GM23338 (cell line): ENCODE results near the gene PRELID1. TPM values are rescaled to one million over a fixed set of nuclear protein-coding genes. Genes with fewer than 3 reads are reported as not detected.

Experiments used
- ATAC-seq: fragments of 200-7000 bp; cut with Tn5 transposase; 3 replicates; pipeline ENCODE4 v1.9.1; 2020
- DNase-seq: peaks from one replicate; pipeline ENCODE4 v3.0.0-alpha.2; 2015; ENCODE audit warnings: low spot score
- H2AFZ ChIP-seq: fragments of 200-600 bp; sonication (generic); 2 replicates; pipeline ENCODE4 v1.8.0; 2016; ENCODE audit warnings: antibody characterized with exemption, mild to moderate bottlenecking, moderate library complexity
- H3F3A ChIP-seq: fragments of 200-600 bp; sonication (generic); replicated peaks from 2 replicates; pipeline ENCODE4 v1.8.0; 2017; ENCODE audit warnings: antibody characterized with exemption, mixed run types, low read depth
- H3K27ac ChIP-seq: fragments of 200-600 bp; sonication (generic); 2 replicates; pipeline ENCODE4 v1.6.1; 2016; ENCODE audit warnings: low read depth
- H3K27me3 ChIP-seq: fragments of 200-600 bp; sonication (generic); 2 replicates; pipeline ENCODE4 v1.8.0; 2016; ENCODE audit warnings: mild to moderate bottlenecking, mixed run types, moderate library complexity; ENCODE audit not compliant: insufficient read depth
- H3K36me3 ChIP-seq: fragments of 200-600 bp; sonication (generic); 2 replicates; pipeline ENCODE4 v1.8.0; 2016; ENCODE audit warnings: mild to moderate bottlenecking; ENCODE audit not compliant: insufficient read depth
- H3K4me1 ChIP-seq: fragments of 200-600 bp; sonication (generic); 2 replicates; pipeline ENCODE4 v1.8.0; 2016; ENCODE audit warnings: mild to moderate bottlenecking, moderate library complexity; ENCODE audit not compliant: insufficient read depth
- H3K4me2 ChIP-seq: fragments of 200-600 bp; sonication (generic); 2 replicates; pipeline ENCODE4 v1.7.1; 2017; ENCODE audit warnings: mixed run types
- H3K4me3 ChIP-seq: fragments of 200-600 bp; sonication (generic); 2 replicates; pipeline ENCODE4 v1.6.1; 2016; ENCODE audit warnings: mixed run types
- H3K79me2 ChIP-seq: fragments of 200-600 bp; sonication (generic); replicated peaks from 2 replicates; pipeline ENCODE4 v1.8.0; 2017; ENCODE audit warnings: mild to moderate bottlenecking; ENCODE audit not compliant: insufficient read depth
- H3K9me2 ChIP-seq: fragments of 200-600 bp; sonication (generic); 2 replicates; pipeline ENCODE4 v1.8.0; 2017; ENCODE audit not compliant: insufficient read depth
- H4K20me1 ChIP-seq: fragments of 200-600 bp; sonication (generic); replicated peaks from 2 replicates; pipeline ENCODE4 v1.8.0; 2017; ENCODE audit warnings: mild to moderate bottlenecking; ENCODE audit not compliant: insufficient read depth
- H3K27ac Mint-ChIP-seq: 2 replicates; pipeline ENCODE4 v1.8.0; 2020; ENCODE audit warnings: inconsistent platforms, mild to moderate bottlenecking, moderate library complexity, mixed read lengths
- H3K27me3 Mint-ChIP-seq: 3 replicates; pipeline ENCODE4 v1.8.0; 2022; ENCODE audit warnings: low read depth, mild to moderate bottlenecking, moderate library complexity, mixed read lengths, inconsistent platforms; ENCODE audit not compliant: insufficient read depth, poor library complexity
- H3K36me3 Mint-ChIP-seq: 3 replicates; pipeline ENCODE4 v1.8.0; 2021; ENCODE audit warnings: low read depth, mild to moderate bottlenecking, inconsistent platforms, moderate library complexity, mixed read lengths
- H3K4me1 Mint-ChIP-seq: 3 replicates; pipeline ENCODE4 v1.8.0; 2020; ENCODE audit warnings: mild to moderate bottlenecking, inconsistent platforms, mixed read lengths
- H3K4me3 Mint-ChIP-seq: 3 replicates; pipeline ENCODE4 v1.8.0; 2021; ENCODE audit warnings: moderate library complexity, mild to moderate bottlenecking, inconsistent platforms, mixed read lengths
- H3K9me3 Mint-ChIP-seq: 3 replicates; pipeline ENCODE4 v1.8.0; 2020; ENCODE audit warnings: moderate library complexity, mild to moderate bottlenecking, inconsistent platforms, mixed read lengths
- CTCF ChIP-seq, 2 experiments: fragments of 200-600 bp in 1 of 2; sonication (generic) in 1 of 2; conservative IDR thresholded peaks; 2 replicates each; pipeline versions ENCODE4 v1.5.1 to v1.6.1; 2016 to 2017; ENCODE audit warnings: antibody characterized with exemption in 2 of 2, low read depth in 2 of 2, mild to moderate bottlenecking in 2 of 2, moderate library complexity in 1 of 2
- EZH2 ChIP-seq: fragments of 200-600 bp; sonication (generic); IDR thresholded peaks from one replicate; pipeline ENCODE4 v1.8.0; 2017; ENCODE audit warnings: antibody characterized with exemption, mild to moderate bottlenecking, low read depth; ENCODE audit not compliant: unreplicated experiment
- EZH2phosphoT487 ChIP-seq: fragments of 200-600 bp; sonication (generic); IDR thresholded peaks from one replicate; pipeline ENCODE4 v1.8.1; 2018; ENCODE audit warnings: antibody characterized with exemption; ENCODE audit not compliant: unreplicated experiment
- JUNB ChIP-seq: IDR thresholded peaks from one replicate; pipeline ENCODE4 v1.6.1; 2016; ENCODE audit warnings: antibody characterized with exemption; ENCODE audit not compliant: unreplicated experiment
- NANOG ChIP-seq: IDR thresholded peaks from 2 replicates; pipeline ENCODE4 v1.6.1; 2016; ENCODE audit warnings: antibody characterized with exemption, borderline replicate concordance
- REST ChIP-seq: IDR thresholded peaks from one replicate; pipeline ENCODE4 v1.6.1; 2018; ENCODE audit warnings: antibody characterized with exemption; ENCODE audit not compliant: unreplicated experiment
- STAT1 ChIP-seq: IDR thresholded peaks from one replicate; pipeline ENCODE4 v1.6.1; 2016; ENCODE audit warnings: antibody characterized with exemption; ENCODE audit not compliant: unreplicated experiment
- ZNF114 ChIP-seq: fragments of 250-450 bp; sonication (Bioruptor Pico); IDR thresholded peaks from 2 replicates; pipeline ENCODE4 v1.5.0; 2020; ENCODE audit warnings: mild to moderate bottlenecking, moderate library complexity
- polyA plus RNA-seq: library from polyadenylated mRNA; unstranded; fragments of >200 nt; fragmentation: Nextera tagmentation; extraction: Ambion mirVana; gene quantifications from 2 replicates; pipeline ENCODE4 v1.2.1, GENCODE V29; 2016
- total RNA-seq: library from RNA; depleted of rRNA; stranded (reverse); fragments of >200 nt; shearing (Covaris generic); gene quantifications from 2 replicates; pipeline ENCODE4 v1.2.3, GENCODE V29; 2014
- TF ChIP-seq, protein P1 (sequence below): fragments of 250-450 bp; sonication (Bioruptor Pico); IDR thresholded peaks from 2 replicates; pipeline ENCODE4 v1.5.0; 2020; ENCODE audit warnings: mild to moderate bottlenecking, moderate library complexity
- TF ChIP-seq, protein P2 (sequence below): IDR thresholded peaks from 2 replicates; pipeline ENCODE4 v1.6.1; 2016; ENCODE audit warnings: antibody characterized with exemption

PRELID1 gene
- total and polyA plus RNA-seq, 2 experiments from 2014 or later: 328 to 349 TPM

DNA sequence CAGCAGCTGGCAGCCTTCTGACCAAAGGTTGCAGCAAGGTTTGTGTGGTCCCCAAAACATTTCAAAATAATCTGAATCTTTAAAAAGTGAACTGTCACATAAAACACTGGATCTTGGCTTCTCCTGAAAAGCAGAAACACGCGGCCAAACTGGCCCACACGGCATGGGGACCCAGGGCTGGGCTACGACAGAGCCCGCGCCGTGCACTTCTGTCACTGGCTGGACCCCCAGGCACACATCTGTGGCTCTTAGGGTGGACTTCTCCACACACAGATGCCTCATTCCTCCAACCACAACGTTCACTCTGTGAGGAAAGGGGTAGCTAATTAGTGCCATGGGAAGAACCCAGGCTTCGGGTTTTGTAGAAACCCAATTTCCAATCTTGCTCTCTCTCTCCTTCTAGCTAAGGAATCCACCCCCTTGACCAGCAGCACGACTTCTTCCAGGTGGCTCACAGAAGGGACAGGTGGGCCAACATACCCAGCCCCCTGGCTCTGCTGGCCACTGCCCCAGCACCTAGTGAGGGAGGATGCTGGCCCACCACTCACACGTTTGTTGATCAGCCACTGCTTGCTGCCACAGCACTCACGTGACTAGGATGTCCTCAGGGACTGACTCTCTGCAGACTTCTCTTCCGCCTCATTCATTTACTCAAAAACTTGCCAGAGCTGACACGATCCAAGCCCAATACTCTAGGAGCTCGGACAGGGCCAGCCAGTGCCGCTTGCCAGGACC is 30.0 kb downstream of the PRELID1 start (continued):
- TF ChIP-seq, protein P1, sequence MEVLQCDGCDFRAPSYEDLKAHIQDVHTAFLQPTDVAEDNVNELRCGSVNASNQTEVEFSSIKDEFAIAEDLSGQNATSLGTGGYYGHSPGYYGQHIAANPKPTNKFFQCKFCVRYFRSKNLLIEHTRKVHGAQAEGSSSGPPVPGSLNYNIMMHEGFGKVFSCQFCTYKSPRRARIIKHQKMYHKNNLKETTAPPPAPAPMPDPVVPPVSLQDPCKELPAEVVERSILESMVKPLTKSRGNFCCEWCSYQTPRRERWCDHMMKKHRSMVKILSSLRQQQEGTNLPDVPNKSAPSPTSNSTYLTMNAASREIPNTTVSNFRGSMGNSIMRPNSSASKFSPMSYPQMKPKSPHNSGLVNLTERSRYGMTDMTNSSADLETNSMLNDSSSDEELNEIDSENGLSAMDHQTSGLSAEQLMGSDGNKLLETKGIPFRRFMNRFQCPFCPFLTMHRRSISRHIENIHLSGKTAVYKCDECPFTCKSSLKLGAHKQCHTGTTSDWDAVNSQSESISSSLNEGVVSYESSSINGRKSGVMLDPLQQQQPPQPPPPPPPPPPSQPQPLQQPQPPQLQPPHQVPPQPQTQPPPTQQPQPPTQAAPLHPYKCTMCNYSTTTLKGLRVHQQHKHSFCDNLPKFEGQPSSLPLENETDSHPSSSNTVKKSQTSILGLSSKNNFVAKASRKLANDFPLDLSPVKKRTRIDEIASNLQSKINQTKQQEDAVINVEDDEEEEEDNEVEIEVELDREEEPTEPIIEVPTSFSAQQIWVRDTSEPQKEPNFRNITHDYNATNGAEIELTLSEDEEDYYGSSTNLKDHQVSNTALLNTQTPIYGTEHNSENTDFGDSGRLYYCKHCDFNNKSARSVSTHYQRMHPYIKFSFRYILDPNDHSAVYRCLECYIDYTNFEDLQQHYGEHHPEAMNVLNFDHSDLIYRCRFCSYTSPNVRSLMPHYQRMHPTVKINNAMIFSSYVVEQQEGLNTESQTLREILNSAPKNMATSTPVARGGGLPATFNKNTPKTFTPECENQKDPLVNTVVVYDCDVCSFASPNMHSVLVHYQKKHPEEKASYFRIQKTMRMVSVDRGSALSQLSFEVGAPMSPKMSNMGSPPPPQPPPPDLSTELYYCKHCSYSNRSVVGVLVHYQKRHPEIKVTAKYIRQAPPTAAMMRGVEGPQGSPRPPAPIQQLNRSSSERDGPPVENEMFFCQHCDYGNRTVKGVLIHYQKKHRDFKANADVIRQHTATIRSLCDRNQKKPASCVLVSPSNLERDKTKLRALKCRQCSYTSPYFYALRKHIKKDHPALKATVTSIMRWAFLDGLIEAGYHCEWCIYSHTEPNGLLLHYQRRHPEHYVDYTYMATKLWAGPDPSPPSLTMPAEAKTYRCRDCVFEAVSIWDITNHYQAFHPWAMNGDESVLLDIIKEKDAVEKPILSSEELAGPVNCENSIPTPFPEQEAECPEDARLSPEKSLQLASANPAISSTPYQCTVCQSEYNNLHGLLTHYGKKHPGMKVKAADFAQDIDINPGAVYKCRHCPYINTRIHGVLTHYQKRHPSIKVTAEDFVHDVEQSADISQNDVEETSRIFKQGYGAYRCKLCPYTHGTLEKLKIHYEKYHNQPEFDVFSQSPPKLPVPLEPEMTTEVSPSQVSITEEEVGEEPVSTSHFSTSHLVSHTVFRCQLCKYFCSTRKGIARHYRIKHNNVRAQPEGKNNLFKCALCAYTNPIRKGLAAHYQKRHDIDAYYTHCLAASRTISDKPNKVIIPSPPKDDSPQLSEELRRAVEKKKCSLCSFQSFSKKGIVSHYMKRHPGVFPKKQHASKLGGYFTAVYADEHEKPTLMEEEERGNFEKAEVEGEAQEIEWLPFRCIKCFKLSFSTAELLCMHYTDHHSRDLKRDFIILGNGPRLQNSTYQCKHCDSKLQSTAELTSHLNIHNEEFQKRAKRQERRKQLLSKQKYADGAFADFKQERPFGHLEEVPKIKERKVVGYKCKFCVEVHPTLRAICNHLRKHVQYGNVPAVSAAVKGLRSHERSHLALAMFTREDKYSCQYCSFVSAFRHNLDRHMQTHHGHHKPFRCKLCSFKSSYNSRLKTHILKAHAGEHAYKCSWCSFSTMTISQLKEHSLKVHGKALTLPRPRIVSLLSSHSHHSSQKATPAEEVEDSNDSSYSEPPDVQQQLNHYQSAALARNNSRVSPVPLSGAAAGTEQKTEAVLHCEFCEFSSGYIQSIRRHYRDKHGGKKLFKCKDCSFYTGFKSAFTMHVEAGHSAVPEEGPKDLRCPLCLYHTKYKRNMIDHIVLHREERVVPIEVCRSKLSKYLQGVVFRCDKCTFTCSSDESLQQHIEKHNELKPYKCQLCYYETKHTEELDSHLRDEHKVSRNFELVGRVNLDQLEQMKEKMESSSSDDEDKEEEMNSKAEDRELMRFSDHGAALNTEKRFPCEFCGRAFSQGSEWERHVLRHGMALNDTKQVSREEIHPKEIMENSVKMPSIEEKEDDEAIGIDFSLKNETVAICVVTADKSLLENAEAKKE (CRISPR knock-in tag): no peak
- TF ChIP-seq JUNB (no peak), CTCF (conservative IDR thresholded peaks at IDR 0.05; ENCODE audit: low read depth in 2 of 2) (no peak)

DNA sequence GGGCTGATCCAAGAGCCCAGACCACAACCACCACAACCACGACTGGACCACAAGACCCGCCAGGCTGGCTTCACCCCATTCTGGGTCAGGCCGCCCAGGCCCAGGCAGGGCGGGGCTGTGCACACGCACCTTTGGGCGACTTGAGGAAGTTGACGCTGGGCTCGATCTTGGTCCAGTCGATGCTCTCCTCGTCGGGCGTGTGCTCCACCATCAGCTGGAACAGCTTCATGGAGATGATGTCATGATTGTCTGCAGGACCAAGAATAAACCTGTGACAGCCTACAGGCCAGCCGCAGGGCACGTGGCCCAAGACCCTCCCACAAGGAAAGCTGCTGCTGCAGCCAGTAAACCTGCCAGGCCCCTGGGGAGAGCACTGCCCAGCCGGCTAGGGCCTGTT is 30.6 kb downstream of the PRELID1 start:
- Histone ChIP-seq H3K4me1 (no peaks in the 10 kb centered on the region; the same call in 1 of the 2 replicates), H3K9me2 (no peaks in the 10 kb centered on the region), H4K20me1 (peaks cover 6% of the 10 kb centered on the region; the same call in 1 of the 2 replicates), H3K27ac (no peak overlapping the region), H3K36me3 (peaks cover 5% of the 10 kb centered on the region; the same call in 1 of the 2 replicates), H2AFZ (no peak overlapping the region), H3K4me2 (no peak overlapping the region), H3K27me3 (no peaks in the 10 kb centered on the region), H3K4me3 (no peak overlapping the region), H3F3A (no peaks in the 10 kb centered on the region), H3K79me2 (no peaks in the 10 kb centered on the region)
- no peak for ATAC-seq
- H3K4me1 Mint-ChIP-seq: peaks cover 15% of the 10 kb centered on the region
- peaks cover 11% of the 10 kb centered on the region for H3K27me3 Mint-ChIP-seq
- H3K27ac Mint-ChIP-seq: no peak overlapping the region
- peaks cover 58% of the 10 kb centered on the region for H3K36me3 Mint-ChIP-seq
- H3K4me3 Mint-ChIP-seq: no peak overlapping the region
- H3K9me3 Mint-ChIP-seq: no peaks in the 10 kb centered on the region
- no peak for DNase-seq
- TF ChIP-seq EZH2phosphoT487 (no peak), ZNF114 (CRISPR knock-in tag) (no peak), EZH2 (no peak), REST (no peak), STAT1 (no peak), NANOG (no peak)
- TF ChIP-seq, protein P2, sequence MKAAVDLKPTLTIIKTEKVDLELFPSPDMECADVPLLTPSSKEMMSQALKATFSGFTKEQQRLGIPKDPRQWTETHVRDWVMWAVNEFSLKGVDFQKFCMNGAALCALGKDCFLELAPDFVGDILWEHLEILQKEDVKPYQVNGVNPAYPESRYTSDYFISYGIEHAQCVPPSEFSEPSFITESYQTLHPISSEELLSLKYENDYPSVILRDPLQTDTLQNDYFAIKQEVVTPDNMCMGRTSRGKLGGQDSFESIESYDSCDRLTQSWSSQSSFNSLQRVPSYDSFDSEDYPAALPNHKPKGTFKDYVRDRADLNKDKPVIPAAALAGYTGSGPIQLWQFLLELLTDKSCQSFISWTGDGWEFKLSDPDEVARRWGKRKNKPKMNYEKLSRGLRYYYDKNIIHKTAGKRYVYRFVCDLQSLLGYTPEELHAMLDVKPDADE: no peak
